OCI-LY3 (cell line): ENCODE measurements around the gene MAB21L4.

ENCODE experiments used
- CTCF ChIP-seq: fragments of 200-600, 300-600 bp; sonication (generic); IDR thresholded peaks from 2 replicates; pipeline ENCODE4 v1.5.1; 2014; ENCODE audit warnings: antibody characterized with exemption, low read length, low read depth
- EZH2phosphoT487 ChIP-seq: fragments of 200-600 bp; shearing (Covaris generic); IDR thresholded peaks from 2 replicates; pipeline ENCODE4 v1.6.1; 2018; ENCODE audit warnings: antibody characterized with exemption, mixed run types, low read depth

DNA sequence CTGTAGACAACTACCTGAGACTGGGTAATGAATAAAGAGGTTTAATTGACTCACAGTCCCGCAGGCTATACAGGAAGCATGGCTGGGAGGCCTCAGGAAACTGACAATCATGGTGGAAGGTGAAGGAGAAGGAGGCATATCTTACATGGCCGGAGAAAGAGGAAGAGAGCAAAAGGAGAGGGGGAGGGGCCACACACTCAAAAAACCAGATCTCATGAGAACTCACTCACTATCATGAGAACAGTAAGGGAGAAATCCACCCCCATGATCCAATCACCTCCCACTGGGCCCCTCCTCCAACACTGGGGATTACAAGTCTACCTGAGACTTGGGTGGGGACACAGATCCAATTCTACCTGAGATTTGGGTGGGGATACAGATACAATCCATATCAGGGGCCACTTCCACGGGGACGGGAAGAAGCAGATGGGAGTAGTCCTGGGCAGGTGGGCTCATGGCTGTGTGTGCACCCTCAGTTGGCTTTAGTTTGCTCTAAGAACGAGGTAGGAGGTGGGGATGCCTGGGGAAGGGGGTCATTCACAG lies 9.9 kb downstream of the MAB21L4 start:
- TF ChIP-seq CTCF (no peak), EZH2phosphoT487 (no peak)
